ENCODE measurements around the gene TTC16.

DNA sequence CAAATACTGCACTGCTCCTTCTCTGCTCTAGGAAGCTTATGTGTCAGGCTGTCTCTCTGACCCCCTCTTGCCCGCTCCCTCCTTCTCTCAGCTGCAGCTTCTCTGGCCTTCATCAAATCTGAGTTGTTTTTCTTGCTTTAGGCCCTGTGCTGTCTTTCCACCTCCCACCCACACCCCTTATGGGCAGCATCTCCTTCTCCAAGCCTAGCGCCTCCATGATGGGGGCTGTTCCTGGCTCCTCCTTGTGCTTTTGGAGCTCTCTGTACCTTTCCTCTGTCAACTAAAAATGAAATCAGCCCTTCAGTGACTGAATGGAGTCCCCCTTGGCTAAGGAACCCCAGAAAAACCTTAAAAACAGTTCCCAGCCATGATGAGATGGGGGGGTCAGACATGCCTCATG is 15.7 kb upstream of the TTC16 start:
- TF ChIP-seq POLR2AphosphoS5 (IDR thresholded peaks at IDR 0.05; ENCODE audit: low read depth, low read length) (no peak), POLR2A (IDR thresholded peaks at IDR 0.05; ENCODE audit: low read depth, low read length) (no peak)

Measured in GM12892 (cell line).